Body of pancreas (tissue), 4 donors: ENCODE measurements around the gene TIPARP. TPM values are rescaled to one million over a fixed set of nuclear protein-coding genes. Genes with fewer than 3 reads are reported as not detected.

Experiments
- ATAC-seq: fragments of 150-250 bp; one replicate; pipeline ENCODE4 v1.9.1; 2016
- DNase-seq, 4 donors: peaks; one replicate each; pipeline ENCODE4 v3.0.0-alpha.2; 2019
- H3K27ac ChIP-seq, 4 donors: fragments of 200-600 bp; sonication (generic); 1 replicate in 3 of 4; 2 replicates in 1 of 4; pipeline versions ENCODE4 v1.5.1 to v1.6.1; 2016 to 2019; ENCODE audit warnings: mild to moderate bottlenecking in 1 of 4, mixed read lengths in 1 of 4, moderate library complexity in 1 of 4
- H3K27me3 ChIP-seq, 2 donors: fragments of 200-600 bp; sonication (generic); one replicate each; pipeline ENCODE4 v1.6.0; 2016; ENCODE audit warnings: mild to moderate bottlenecking in 1 of 2
- H3K36me3 ChIP-seq, 2 donors: fragments of 200-600 bp; sonication (generic); replicated peaks in 1 of 2; 2 replicates each; pipeline ENCODE4 v1.5.1; 2016; ENCODE audit warnings: low read depth in 2 of 2; ENCODE audit not compliant: insufficient read depth in 1 of 2
- H3K4me1 ChIP-seq: fragments of 200-600 bp; sonication (generic); one replicate; pipeline ENCODE4 v1.6.0; 2016
- H3K4me3 ChIP-seq, 2 donors: fragments of 200-600 bp; sonication (generic); 1 replicate in 1 of 2; 2 replicates in 1 of 2; pipeline ENCODE4 v1.5.1; 2016 to 2019
- H3K9me3 ChIP-seq, 3 donors: fragments of 200-600 bp; sonication (generic); 1 replicate in 2 of 3; 2 replicates in 1 of 3; pipeline ENCODE4 v1.5.1; 2016
- POLR2A ChIP-seq, 3 donors: fragments of 450-650 bp; IDR thresholded peaks; one replicate each; pipeline ENCODE4 v1.6.1; 2016; ENCODE audit warnings: antibody characterized with exemption in 3 of 3, mild to moderate bottlenecking in 2 of 3
- WGBS, 2 donors: methylation state at CpG; one replicate each; pipeline ENCODE4 v1.1.5; 2017; 5-methylcytosine and 5-hydroxymethylcytosine counted together
- intact Hi-C: fragments of 100-400 bp; cut with DNase I; formaldehyde crosslinking; loops from one replicate; pipeline ENCODE4 v1.15.1; 2023
- total RNA-seq, 2 donors: library from RNA; depleted of rRNA; stranded (reverse); fragments of >200 nt; gene quantifications; one replicate each; pipeline ENCODE4 v1.1.0, GENCODE V29; 2016
- TF ChIP-seq, protein P1 (sequence below), 7 experiments: fragments of 450-650 bp in 4 of 7; fragments of 200-600 bp in 3 of 7; sonication (generic) in 3 of 7; IDR thresholded peaks; one replicate each; pipeline ENCODE4 v1.5.1; 2016 to 2019; ENCODE audit warnings: antibody characterized with exemption in 7 of 7

The TIPARP gene
- total RNA-seq, 2 donors from 2014 or later, result 12.5 to 13.2 TPM

DNA sequence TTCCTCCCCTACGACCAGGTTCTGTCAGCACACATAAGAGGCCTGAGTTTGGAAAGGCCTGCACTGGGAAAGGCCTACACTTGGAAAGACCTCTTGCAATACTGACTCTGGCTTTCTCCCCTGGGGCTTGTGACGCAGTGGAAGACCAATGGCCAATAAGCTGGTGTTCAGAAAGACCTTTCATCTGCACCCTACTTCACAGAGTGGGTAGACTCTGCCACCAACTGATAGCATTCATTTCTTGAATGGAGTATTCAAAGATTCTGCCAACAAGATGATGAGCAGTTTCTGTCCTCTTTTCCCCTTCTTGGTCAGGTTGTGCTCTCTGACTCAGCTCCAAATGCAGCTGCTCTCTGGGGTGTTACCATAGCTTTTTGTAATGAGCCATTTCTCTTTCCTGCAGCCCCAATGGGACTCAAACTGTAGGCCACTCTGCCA lies 48.8 kb downstream of the TIPARP start:
- no peak for ATAC-seq
- TF ChIP-seq, protein P1, sequence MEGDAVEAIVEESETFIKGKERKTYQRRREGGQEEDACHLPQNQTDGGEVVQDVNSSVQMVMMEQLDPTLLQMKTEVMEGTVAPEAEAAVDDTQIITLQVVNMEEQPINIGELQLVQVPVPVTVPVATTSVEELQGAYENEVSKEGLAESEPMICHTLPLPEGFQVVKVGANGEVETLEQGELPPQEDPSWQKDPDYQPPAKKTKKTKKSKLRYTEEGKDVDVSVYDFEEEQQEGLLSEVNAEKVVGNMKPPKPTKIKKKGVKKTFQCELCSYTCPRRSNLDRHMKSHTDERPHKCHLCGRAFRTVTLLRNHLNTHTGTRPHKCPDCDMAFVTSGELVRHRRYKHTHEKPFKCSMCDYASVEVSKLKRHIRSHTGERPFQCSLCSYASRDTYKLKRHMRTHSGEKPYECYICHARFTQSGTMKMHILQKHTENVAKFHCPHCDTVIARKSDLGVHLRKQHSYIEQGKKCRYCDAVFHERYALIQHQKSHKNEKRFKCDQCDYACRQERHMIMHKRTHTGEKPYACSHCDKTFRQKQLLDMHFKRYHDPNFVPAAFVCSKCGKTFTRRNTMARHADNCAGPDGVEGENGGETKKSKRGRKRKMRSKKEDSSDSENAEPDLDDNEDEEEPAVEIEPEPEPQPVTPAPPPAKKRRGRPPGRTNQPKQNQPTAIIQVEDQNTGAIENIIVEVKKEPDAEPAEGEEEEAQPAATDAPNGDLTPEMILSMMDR (IDR thresholded peaks at IDR 0.05), result no peak
- no peak for TF ChIP-seq POLR2A (IDR thresholded peaks at IDR 0.05)
- H3K9me3 ChIP-seq, result no peaks in the 10 kb centered on the region
- no peaks in the 10 kb centered on the region for H3K27me3 ChIP-seq
- intact Hi-C loops, result no loop called here
- H3K4me3 ChIP-seq, result no peak overlapping the region
- H3K4me1 ChIP-seq, result peaks cover 11% of the 10 kb centered on the region
- H3K27ac ChIP-seq, result no peak overlapping the region
- WGBS, 2 donors, result 71% methylated on average over 2 of the region's 2 CpGs
- no peak for DNase-seq
- H3K36me3 ChIP-seq, result no peaks in the 10 kb centered on the region

DNA sequence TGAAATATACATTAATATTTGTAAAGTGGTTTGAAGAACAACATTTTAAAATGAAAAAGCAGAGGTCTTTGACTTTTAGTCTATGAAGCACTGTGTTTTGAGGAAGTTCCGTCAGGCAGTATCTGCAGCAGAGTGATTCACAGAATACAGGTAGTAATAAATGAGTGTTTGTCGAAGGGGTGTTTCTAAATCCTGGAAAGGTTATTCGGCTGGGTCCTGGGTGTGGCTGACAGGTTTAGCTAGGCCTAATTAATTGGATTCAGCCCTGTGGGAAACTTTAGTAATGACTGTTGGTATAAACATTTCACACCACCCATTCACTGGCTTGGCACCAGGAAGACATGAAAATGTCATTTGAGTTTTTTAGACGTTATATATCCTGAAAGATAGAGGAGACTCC lies 51.3 kb downstream of the TIPARP start:
- DNase-seq, result peak in 1 of 4 donors; percentile 27
- Histone ChIP-seq H3K9me3 (no peaks in the 10 kb centered on the region), H3K36me3 (no peaks in the 10 kb centered on the region), H3K4me3 (no peak overlapping the region), H3K4me1 (peaks cover 5% of the 10 kb centered on the region), H3K27ac (peak overlapping the region in 1 of 4 donors; percentile 43), H3K27me3 (no peaks in the 10 kb centered on the region)
- intact Hi-C loops, result no loop called here
- TF ChIP-seq, protein P1 (IDR thresholded peaks at IDR 0.05), result no peak
- no peak for TF ChIP-seq POLR2A (IDR thresholded peaks at IDR 0.05)
- WGBS, 2 donors, result 45 to 56% methylated on average over 4 of the region's 4 CpGs
- peak; percentile 18 for ATAC-seq

DNA sequence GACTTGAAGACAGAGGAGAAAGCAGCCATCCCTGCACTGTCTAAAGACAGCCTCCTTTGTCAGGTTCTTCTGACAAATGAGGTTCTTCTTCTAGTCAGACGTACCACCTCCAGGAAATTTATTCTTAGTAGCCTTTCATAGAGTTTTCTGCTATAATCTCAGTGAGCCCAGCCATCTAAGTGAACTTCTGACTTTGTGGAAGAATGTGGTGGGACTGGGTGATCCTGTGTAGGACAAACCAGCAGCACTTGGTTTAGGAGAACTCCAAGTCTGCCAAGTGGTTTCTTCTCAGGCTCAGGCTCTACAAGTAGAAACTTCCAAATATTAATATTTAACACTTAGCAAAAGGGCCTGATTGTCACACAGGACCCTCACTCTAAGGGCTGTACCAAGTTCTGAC lies 52.1 kb downstream of the TIPARP start:
- WGBS, 2 donors, result 58 to 71% methylated on average over 1 of the region's 1 CpG
- ATAC-seq, result no peak
- intact Hi-C loops, result no loop called here
- Histone ChIP-seq H3K27ac (no peak overlapping the region), H3K36me3 (no peaks in the 10 kb centered on the region), H3K4me3 (no peak overlapping the region), H3K27me3 (no peaks in the 10 kb centered on the region), H3K4me1 (peaks cover 5% of the 10 kb centered on the region), H3K9me3 (no peaks in the 10 kb centered on the region)
- TF ChIP-seq, protein P1 (IDR thresholded peaks at IDR 0.05), result no peak
- no peak for TF ChIP-seq POLR2A (IDR thresholded peaks at IDR 0.05)
- no peak for DNase-seq

DNA sequence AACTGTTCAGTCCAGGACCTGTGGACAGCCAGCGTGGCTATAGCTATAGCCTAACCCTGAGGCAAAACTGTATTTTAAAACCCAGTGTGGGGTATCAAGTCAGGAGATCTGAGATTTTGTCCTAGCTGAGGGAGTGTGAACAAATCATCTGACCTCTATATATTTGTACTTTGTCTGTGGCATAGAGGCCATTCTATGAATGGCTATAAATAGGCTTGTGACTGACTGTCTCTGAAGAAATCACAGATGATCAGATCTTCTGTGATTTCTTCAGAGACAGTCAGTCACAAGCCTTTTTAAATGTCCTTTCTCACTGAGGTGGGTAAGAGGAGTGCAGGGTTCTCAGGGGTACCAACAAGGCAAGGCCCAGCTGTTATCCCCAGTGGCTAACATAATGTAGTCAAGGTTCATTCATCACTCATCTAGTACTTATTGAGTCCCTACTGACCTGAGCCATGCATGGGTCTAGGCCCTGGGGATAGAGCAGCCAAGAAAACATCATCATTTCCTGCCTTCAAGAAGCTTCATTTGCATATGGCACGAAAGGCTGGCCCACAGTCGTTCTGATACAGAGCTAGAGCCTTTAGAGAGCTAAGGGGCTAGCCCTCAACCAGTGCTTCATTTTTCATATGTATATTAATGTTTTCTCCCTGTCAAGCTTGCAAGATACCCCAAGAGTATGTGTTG lies 53.3 kb downstream of the TIPARP start:
- Histone ChIP-seq H3K4me3 (no peak overlapping the region), H3K9me3 (no peaks in the 10 kb centered on the region), H3K4me1 (peaks cover 5% of the 10 kb centered on the region), H3K27me3 (no peaks in the 10 kb centered on the region), H3K36me3 (no peaks in the 10 kb centered on the region), H3K27ac (no peak overlapping the region)
- no peak for ATAC-seq
- TF ChIP-seq, protein P1 (IDR thresholded peaks at IDR 0.05), result no peak
- TF ChIP-seq POLR2A (IDR thresholded peaks at IDR 0.05), result no peak
- no peak for DNase-seq
- intact Hi-C loops, result no loop called here
- WGBS, 2 donors, result 79 to 83% methylated on average over 3 of the region's 3 CpGs
